Limb (tissue), 2 donors: ENCODE measurements around the gene HDC.

Source experiments
- DNase-seq, 2 donors: peaks; one replicate each; pipeline ENCODE4 v3.0.0-alpha.2; 2016; ENCODE audit errors: extremely low spot score in 2 of 2

Gene HDC

GRCh38 chr15:50227076-50227475 is 38.5 kb downstream of the HDC start:
- no peak for DNase-seq

GRCh38 chr15:50225938-50226337 is 39.6 kb downstream of the HDC start:
- DNase-seq, result no peak

- no peak for DNase-seq
Observed at GRCh38 chr15:50225057-50225456, 40.5 kb downstream of the HDC start.

- no peak for DNase-seq
Observed at GRCh38 chr15:50224606-50225005, 40.9 kb downstream of the HDC start.

GRCh38 chr15:50222181-50222580 is 43.3 kb downstream of the HDC start:
- DNase-seq, result no peak

GRCh38 chr15:50219820-50220219 is 45.7 kb downstream of the HDC start:
- DNase-seq, result no peak

GRCh38 chr15:50218691-50219090 is 46.8 kb downstream of the HDC start:
- DNase-seq, result no peak

GRCh38 chr15:50218291-50218690 is 47.2 kb downstream of the HDC start:
- DNase-seq, result no peak

- DNase-seq, result no peak
Observed at GRCh38 chr15:50210462-50211157, 54.9 kb downstream of the HDC start.

GRCh38 chr15:50209809-50210208 is 55.7 kb downstream of the HDC start:
- no peak for DNase-seq

- no peak for DNase-seq
Observed at GRCh38 chr15:50206020-50206419, 59.5 kb downstream of the HDC start.

GRCh38 chr15:50202003-50202402 is 63.5 kb downstream of the HDC start:
- no peak for DNase-seq

- DNase-seq, result no peak
Observed at GRCh38 chr15:50192926-50193620, 72.5 kb downstream of the HDC start.

GRCh38 chr15:50192164-50192563 is 73.4 kb downstream of the HDC start:
- DNase-seq, result no peak
